Loucy (cell line): ENCODE results near the gene CYP4F3.

ENCODE experiments used
- H2AFZ ChIP-seq: fragments of 200-600 bp; sonication (generic); 2 replicates; pipeline ENCODE4 v1.6.0; 2016; ENCODE audit warnings: antibody characterized with exemption, mild to moderate bottlenecking, low read length, moderate library complexity
- H3F3A ChIP-seq: fragments of 200-600 bp; 2 replicates; pipeline ENCODE4 v1.6.0; 2016; ENCODE audit warnings: antibody characterized with exemption, low read depth, mild to moderate bottlenecking
- H3K27me3 ChIP-seq: fragments of 200-600 bp; sonication (generic); 2 replicates; pipeline ENCODE4 v1.6.1; 2014; ENCODE audit warnings: low read length, mild to moderate bottlenecking; ENCODE audit not compliant: insufficient read depth, poor library complexity, severe bottlenecking
- H3K36me3 ChIP-seq: fragments of 200-600 bp; sonication (generic); 2 replicates; pipeline ENCODE4 v1.6.1; 2016; ENCODE audit warnings: low read length; ENCODE audit not compliant: insufficient read depth
- H3K4me1 ChIP-seq: fragments of 200-600 bp; sonication (generic); 2 replicates; pipeline ENCODE4 v1.5.1; 2014; ENCODE audit warnings: low read length, mild to moderate bottlenecking; ENCODE audit not compliant: insufficient read depth, poor library complexity, severe bottlenecking
- H3K4me2 ChIP-seq: fragments of 200-600 bp; sonication (generic); 2 replicates; pipeline ENCODE4 v1.6.0; 2014; ENCODE audit warnings: antibody characterized with exemption, low read length, low read depth, mild to moderate bottlenecking; ENCODE audit not compliant: poor library complexity, severe bottlenecking
- H3K4me3 ChIP-seq: fragments of 200-600 bp; sonication (generic); 2 replicates; pipeline ENCODE4 v1.5.1; 2014; ENCODE audit warnings: low read length, mild to moderate bottlenecking, mixed read lengths; ENCODE audit not compliant: poor library complexity, severe bottlenecking
- H3K79me2 ChIP-seq: fragments of 200-600 bp; sonication (generic); 2 replicates; pipeline ENCODE4 v1.6.1; 2014; ENCODE audit warnings: low read length; ENCODE audit not compliant: insufficient read depth
- H3K9ac ChIP-seq: fragments of 200-600 bp; sonication (generic); 2 replicates; pipeline ENCODE4 v1.6.0; 2014; ENCODE audit warnings: mild to moderate bottlenecking, low read depth, low read length, moderate library complexity; ENCODE audit not compliant: poor library complexity, severe bottlenecking
- H3K9me2 ChIP-seq: fragments of 200-600 bp; sonication (generic); replicated peaks from 2 replicates; pipeline ENCODE4 v1.6.1; 2016; ENCODE audit warnings: low read depth, low read length, mixed read lengths
- H3K9me3 ChIP-seq: fragments of 200-600 bp; sonication (generic); 2 replicates; pipeline ENCODE4 v1.6.1; 2014; ENCODE audit warnings: mild to moderate bottlenecking, antibody characterized with exemption, low read length, low read depth; ENCODE audit not compliant: insufficient read depth
- H4K20me1 ChIP-seq: fragments of 200-600 bp; sonication (generic); 2 replicates; pipeline ENCODE4 v1.6.0; 2014; ENCODE audit warnings: antibody characterized with exemption, low read length, mild to moderate bottlenecking; ENCODE audit not compliant: insufficient read depth, poor library complexity, severe bottlenecking
- EZH2phosphoT487 ChIP-seq: fragments of 200-600 bp; IDR thresholded peaks from 2 replicates; pipeline ENCODE4 v1.6.1; 2018; ENCODE audit warnings: antibody characterized with exemption, mild to moderate bottlenecking, moderate library complexity, borderline replicate concordance
- TF ChIP-seq, protein P1 (sequence below): fragments of 200-600 bp; sonication (generic); conservative IDR thresholded peaks from 2 replicates; pipeline ENCODE4 v1.5.1; 2014; ENCODE audit warnings: mild to moderate bottlenecking, antibody characterized with exemption, low read length

Gene CYP4F3

DNA sequence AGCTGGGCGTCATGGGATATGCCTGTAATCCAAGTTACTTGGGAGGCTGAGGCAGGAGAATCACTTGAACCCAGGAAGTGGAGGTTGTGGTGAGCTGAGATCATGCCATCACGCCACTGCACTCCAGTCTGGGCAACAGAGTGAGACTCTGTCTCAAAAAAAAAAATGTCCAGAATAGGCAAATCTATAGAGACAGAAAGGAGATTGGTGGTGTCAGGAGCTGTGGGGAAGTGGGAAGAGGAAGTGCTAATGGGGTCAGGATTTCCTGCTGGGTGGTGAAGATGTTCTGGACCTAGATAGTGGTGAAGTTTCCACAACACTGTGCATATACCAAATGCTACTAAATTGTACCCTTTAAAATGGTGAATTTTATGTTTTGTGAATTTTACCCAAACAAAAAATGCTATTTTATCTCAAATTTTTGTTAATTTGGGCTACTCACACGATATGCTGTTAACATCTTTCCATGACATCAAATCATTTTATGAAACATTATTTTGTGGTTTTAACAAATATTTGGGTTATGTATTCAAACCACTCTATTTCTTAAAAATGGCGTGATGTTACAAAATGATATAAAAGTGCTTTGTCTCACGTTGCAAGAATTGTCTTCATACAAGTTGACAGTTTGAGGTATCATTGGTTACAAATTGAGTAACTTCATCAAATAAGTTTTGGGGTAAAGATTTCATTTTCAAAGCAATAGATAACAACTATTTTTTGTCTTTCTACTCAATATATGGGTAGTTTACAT, 7.4 kb upstream of the CYP4F3 start:
- H3K4me1 ChIP-seq: peaks cover 3% of the 10 kb centered on the region
- no peaks in the 10 kb centered on the region for H3K9me3 ChIP-seq

DNA sequence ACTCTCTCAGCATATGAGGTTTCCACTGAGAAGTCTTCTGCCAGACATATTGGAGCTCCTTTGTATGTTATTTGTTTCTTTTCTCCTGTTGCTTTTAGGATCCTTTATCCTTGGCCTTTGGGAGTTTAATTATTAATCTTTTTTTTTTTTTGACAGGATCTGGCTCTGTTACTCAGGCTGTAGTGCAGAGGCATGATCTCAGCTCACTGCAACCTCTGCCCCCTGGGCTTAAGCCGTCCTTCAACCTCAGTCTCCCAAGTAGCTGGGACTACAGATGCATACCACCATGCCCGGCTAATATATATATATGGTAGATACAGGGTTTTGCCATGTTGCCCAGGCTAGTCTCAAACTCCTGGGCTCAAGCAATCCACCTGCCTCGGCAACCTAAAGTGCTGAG, 6.6 kb upstream of the CYP4F3 start:
- no peak overlapping the region for H3K9ac ChIP-seq
- H3K4me3 ChIP-seq: no peak overlapping the region
- no peaks in the 10 kb centered on the region for H3K79me2 ChIP-seq
- H2AFZ ChIP-seq: no peak overlapping the region
- H3K27me3 ChIP-seq: no peaks in the 10 kb centered on the region
- H3K9me2 ChIP-seq: no peaks in the 10 kb centered on the region
- H3K36me3 ChIP-seq: no peaks in the 10 kb centered on the region
- peaks cover 3% of the 10 kb centered on the region for H3K4me1 ChIP-seq
- H3K9me3 ChIP-seq: no peaks in the 10 kb centered on the region
- H3K4me2 ChIP-seq: no peak overlapping the region
- TF ChIP-seq, protein P1, sequence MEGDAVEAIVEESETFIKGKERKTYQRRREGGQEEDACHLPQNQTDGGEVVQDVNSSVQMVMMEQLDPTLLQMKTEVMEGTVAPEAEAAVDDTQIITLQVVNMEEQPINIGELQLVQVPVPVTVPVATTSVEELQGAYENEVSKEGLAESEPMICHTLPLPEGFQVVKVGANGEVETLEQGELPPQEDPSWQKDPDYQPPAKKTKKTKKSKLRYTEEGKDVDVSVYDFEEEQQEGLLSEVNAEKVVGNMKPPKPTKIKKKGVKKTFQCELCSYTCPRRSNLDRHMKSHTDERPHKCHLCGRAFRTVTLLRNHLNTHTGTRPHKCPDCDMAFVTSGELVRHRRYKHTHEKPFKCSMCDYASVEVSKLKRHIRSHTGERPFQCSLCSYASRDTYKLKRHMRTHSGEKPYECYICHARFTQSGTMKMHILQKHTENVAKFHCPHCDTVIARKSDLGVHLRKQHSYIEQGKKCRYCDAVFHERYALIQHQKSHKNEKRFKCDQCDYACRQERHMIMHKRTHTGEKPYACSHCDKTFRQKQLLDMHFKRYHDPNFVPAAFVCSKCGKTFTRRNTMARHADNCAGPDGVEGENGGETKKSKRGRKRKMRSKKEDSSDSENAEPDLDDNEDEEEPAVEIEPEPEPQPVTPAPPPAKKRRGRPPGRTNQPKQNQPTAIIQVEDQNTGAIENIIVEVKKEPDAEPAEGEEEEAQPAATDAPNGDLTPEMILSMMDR: no peak
- TF ChIP-seq EZH2phosphoT487: no peak
- no peaks in the 10 kb centered on the region for H3F3A ChIP-seq
- H4K20me1 ChIP-seq: no peaks in the 10 kb centered on the region

More for the DNA sequence above, 7.4 kb upstream of the CYP4F3 start:
- no peaks in the 10 kb centered on the region for H3K36me3 ChIP-seq
- no peak overlapping the region for H3K4me3 ChIP-seq
- H3K9ac ChIP-seq: no peak overlapping the region
- H2AFZ ChIP-seq: no peak overlapping the region
- no peaks in the 10 kb centered on the region for H3K79me2 ChIP-seq
- H4K20me1 ChIP-seq: no peaks in the 10 kb centered on the region
- H3F3A ChIP-seq: no peaks in the 10 kb centered on the region
- H3K9me2 ChIP-seq: no peaks in the 10 kb centered on the region
- H3K4me2 ChIP-seq: no peak overlapping the region
- no peaks in the 10 kb centered on the region for H3K27me3 ChIP-seq
- TF ChIP-seq EZH2phosphoT487: no peak
- TF ChIP-seq, protein P1: no peak

DNA sequence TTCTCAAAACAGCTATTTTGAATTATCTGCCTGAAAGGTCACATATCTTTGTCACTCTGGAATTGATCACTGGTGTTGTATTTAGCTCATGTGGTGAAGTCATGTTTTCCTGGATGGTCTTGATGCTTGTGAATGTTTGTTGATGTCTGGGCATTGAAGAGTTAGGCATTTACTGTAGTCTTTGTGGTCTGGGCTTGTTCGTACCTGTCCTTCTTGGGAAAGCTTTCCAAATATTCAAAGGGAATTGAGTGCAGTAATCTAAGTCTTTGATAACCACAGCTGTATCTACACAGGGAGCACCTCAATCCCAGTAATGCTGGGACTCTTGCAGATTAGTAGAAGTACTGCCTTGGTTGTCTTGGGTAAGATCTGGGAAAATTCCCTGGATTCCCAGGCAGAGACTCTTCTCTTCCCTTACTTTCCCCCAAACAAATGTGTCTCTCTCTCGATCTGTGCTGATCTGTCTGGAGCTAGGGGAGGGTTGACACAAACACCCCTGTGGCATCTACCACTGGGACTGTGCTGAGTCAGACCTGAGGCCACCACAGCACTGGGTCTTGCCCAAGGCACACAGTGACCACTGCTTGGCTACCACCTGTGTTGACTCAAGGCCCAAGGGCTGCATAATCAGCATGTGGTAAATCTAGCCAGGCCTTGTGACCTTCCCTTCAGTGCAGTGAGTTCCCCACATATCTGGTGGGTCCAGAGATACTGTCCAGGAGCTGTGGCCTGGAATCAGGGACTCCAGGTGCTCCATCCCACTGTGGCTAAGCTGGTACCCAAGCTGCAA, 5.5 kb upstream of the CYP4F3 start:
- no peaks in the 10 kb centered on the region for H3F3A ChIP-seq
- H3K4me3 ChIP-seq: no peak overlapping the region
- no peaks in the 10 kb centered on the region for H3K79me2 ChIP-seq
- H3K4me2 ChIP-seq: no peak overlapping the region
- no peaks in the 10 kb centered on the region for H3K27me3 ChIP-seq
- no peaks in the 10 kb centered on the region for H3K9me3 ChIP-seq
- no peak overlapping the region for H2AFZ ChIP-seq
- no peaks in the 10 kb centered on the region for H3K9me2 ChIP-seq
- no peaks in the 10 kb centered on the region for H3K36me3 ChIP-seq
- H3K9ac ChIP-seq: no peak overlapping the region
- no peaks in the 10 kb centered on the region for H4K20me1 ChIP-seq
- TF ChIP-seq, protein P1: no peak
- peaks cover 3% of the 10 kb centered on the region for H3K4me1 ChIP-seq
